HEK293 (cell line): ENCODE measurements around the gene OSBP2.
A peak's percentile ranks its signal among the peaks of the same experiment; 100 is the strongest.

ENCODE experiments used
- CTCF ChIA-PET: fragments of 350-600 bp; formaldehyde crosslinking; extraction: SDS; loops from one replicate; lab custom pipeline; 2021; ENCODE audit warnings: antibody characterized with exemption; lab: Yijun Ruan, JAX
- POLR2A ChIA-PET: fragments of 300-600 bp; formaldehyde crosslinking; extraction: SDS; loops from one replicate; lab custom pipeline; 2020; ENCODE audit warnings: antibody characterized with exemption, inconsistent platforms; lab: Yijun Ruan, JAX
- H3K27ac ChIP-seq: fragments of 200-500 bp; sonication (Bioruptor generic); 2 replicates; pipeline ENCODE4 v1.5.1; 2014; ENCODE audit warnings: low read depth, low read length, control low read depth, inconsistent platforms; ENCODE audit errors: extremely low read depth
- H3K36me3 ChIP-seq, 2 experiments: fragments of 200-500 bp in 1 of 2; sonication (Bioruptor generic) in 1 of 2; 1 replicate in 1 of 2; 2 replicates in 1 of 2; pipeline ENCODE4 v1.5.1; 2014 to 2017; ENCODE audit warnings: inconsistent platforms in 2 of 2, low read length in 2 of 2; ENCODE audit not compliant: control insufficient read depth in 2 of 2, insufficient read depth in 1 of 2
- H3K4me1 ChIP-seq: fragments of 200-500 bp; sonication (Bioruptor generic); 2 replicates; pipeline ENCODE4 v1.5.1; 2014; ENCODE audit warnings: mild to moderate bottlenecking, low read length, inconsistent platforms; ENCODE audit not compliant: control insufficient read depth, insufficient read depth
- H3K4me3 ChIP-seq: 2 replicates; pipeline ENCODE4 v1.5.1; 2011; ENCODE audit warnings: low read depth, mild to moderate bottlenecking, control low read depth, low read length, moderate library complexity
- H3K9me3 ChIP-seq: fragments of 200-500 bp; sonication (Bioruptor generic); 2 replicates; pipeline ENCODE4 v1.5.1; 2014; ENCODE audit warnings: low read depth, low read length, inconsistent platforms; ENCODE audit not compliant: control insufficient read depth, insufficient read depth
- BCL6B ChIP-seq: fragments of 450-650 bp; formaldehyde crosslinking; IDR thresholded peaks from 2 replicates; pipeline ENCODE4 v1.5.1; 2017; ENCODE audit warnings: missing biosample characterization, missing genetic modification characterization
- GFI1B ChIP-seq: fragments of 450-650 bp; formaldehyde crosslinking; IDR thresholded peaks from 2 replicates; pipeline ENCODE4 v1.5.1; 2016; ENCODE audit warnings: missing biosample characterization, missing genetic modification characterization
- GLI4 ChIP-seq: fragments of 450-650 bp; formaldehyde crosslinking; IDR thresholded peaks from 2 replicates; pipeline ENCODE4 v1.5.1; 2016; ENCODE audit warnings: missing biosample characterization, missing genetic modification characterization
- KLF16 ChIP-seq: fragments of 450-650 bp; formaldehyde crosslinking; IDR thresholded peaks from 2 replicates; pipeline ENCODE4 v1.5.1; 2017; ENCODE audit warnings: missing biosample characterization, missing genetic modification characterization
- PRDM10 ChIP-seq: fragments of 450-650 bp; formaldehyde crosslinking; IDR thresholded peaks from 2 replicates; pipeline ENCODE4 v1.5.1; 2016; ENCODE audit warnings: missing biosample characterization, missing genetic modification characterization
- SCRT1 ChIP-seq: fragments of 450-650 bp; formaldehyde crosslinking; IDR thresholded peaks from 2 replicates; pipeline ENCODE4 v1.5.1; 2016; ENCODE audit warnings: missing biosample characterization, missing genetic modification characterization, borderline replicate concordance
- SCRT2 ChIP-seq: fragments of 450-650 bp; formaldehyde crosslinking; IDR thresholded peaks from 2 replicates; pipeline ENCODE4 v1.5.1; 2016; ENCODE audit warnings: missing biosample characterization, missing genetic modification characterization
- ZBTB10 ChIP-seq: fragments of 450-650 bp; formaldehyde crosslinking; IDR thresholded peaks from 2 replicates; pipeline ENCODE4 v1.5.1; 2016; ENCODE audit warnings: missing biosample characterization, missing genetic modification characterization
- ZFP37 ChIP-seq: fragments of 450-650 bp; formaldehyde crosslinking; IDR thresholded peaks from 2 replicates; pipeline ENCODE4 v1.5.1; 2016; ENCODE audit warnings: missing biosample characterization, missing genetic modification characterization
- ZNF121 ChIP-seq: fragments of 450-650 bp; formaldehyde crosslinking; IDR thresholded peaks from 2 replicates; pipeline ENCODE4 v1.5.1; 2016; ENCODE audit warnings: missing biosample characterization, missing genetic modification characterization
- ZNF146 ChIP-seq: fragments of 450-650 bp; formaldehyde crosslinking; IDR thresholded peaks from 2 replicates; pipeline ENCODE4 v1.5.1; 2016; ENCODE audit warnings: missing biosample characterization, missing genetic modification characterization
- ZNF174 ChIP-seq: fragments of 450-650 bp; formaldehyde crosslinking; IDR thresholded peaks from 2 replicates; pipeline ENCODE4 v1.5.0; 2017; ENCODE audit warnings: missing biosample characterization, mild to moderate bottlenecking, missing genetic modification characterization
- ZNF211 ChIP-seq: fragments of 450-650 bp; formaldehyde crosslinking; IDR thresholded peaks from 2 replicates; pipeline ENCODE4 v1.5.1; 2016; ENCODE audit warnings: low read depth, missing biosample characterization, missing genetic modification characterization
- ZNF221 ChIP-seq: fragments of 450-650 bp; formaldehyde crosslinking; IDR thresholded peaks from 2 replicates; pipeline ENCODE4 v1.5.1; 2017; ENCODE audit warnings: missing biosample characterization, missing genetic modification characterization, borderline replicate concordance
- ZNF266 ChIP-seq: fragments of 450-650 bp; formaldehyde crosslinking; IDR thresholded peaks from 2 replicates; pipeline ENCODE4 v1.5.1; 2016; ENCODE audit warnings: missing biosample characterization, missing genetic modification characterization, low read depth
- ZNF398 ChIP-seq: fragments of 450-650 bp; formaldehyde crosslinking; IDR thresholded peaks from 2 replicates; pipeline ENCODE4 v1.5.1; 2017; ENCODE audit warnings: missing biosample characterization, missing genetic modification characterization
- ZNF501 ChIP-seq: fragments of 450-650 bp; formaldehyde crosslinking; IDR thresholded peaks from 2 replicates; pipeline ENCODE4 v1.5.1; 2016; ENCODE audit warnings: missing biosample characterization, missing genetic modification characterization
- ZNF660 ChIP-seq: fragments of 450-650 bp; IDR thresholded peaks from 2 replicates; pipeline ENCODE4 v1.5.1; 2018; ENCODE audit warnings: missing biosample characterization, mild to moderate bottlenecking, missing genetic modification characterization
- ZSCAN16 ChIP-seq: fragments of 450-650 bp; formaldehyde crosslinking; IDR thresholded peaks from 2 replicates; pipeline ENCODE4 v1.5.1; 2016; ENCODE audit warnings: missing biosample characterization, missing genetic modification characterization
- ZSCAN18 ChIP-seq: fragments of 450-650 bp; formaldehyde crosslinking; IDR thresholded peaks from 2 replicates; pipeline ENCODE4 v1.5.1; 2016; ENCODE audit warnings: missing biosample characterization, missing genetic modification characterization

OSBP2 gene

GRCh38 chr22:30689622-30690021 lies 5.1 kb upstream of the OSBP2 start:
- no peaks in the 10 kb centered on the region; the same call in 1 of the 2 replicates for H3K4me1 ChIP-seq
- no peaks in the 10 kb centered on the region for H3K36me3 ChIP-seq
- CTCF ChIA-PET = interaction anchor here (0.6 to 0.7 kb wide), 2 partner anchors 101 to 239 kb away, joined by 3 read pairs; no protein-coding TSS in a partner anchor
- no peak overlapping the region for H3K4me3 ChIP-seq
- no peaks in the 10 kb centered on the region for H3K9me3 ChIP-seq
- TF ChIP-seq SCRT1 = peak; percentile 69; the same call in 1 of the 2 replicates
- no peak for TF ChIP-seq ZNF211 (tag by site-specific recombination)
- peak; percentile 89 for TF ChIP-seq SCRT2 (tag by site-specific recombination)
- TF ChIP-seq, all 188 proteins: peak for 2
- H3K27ac ChIP-seq = no peak overlapping the region
- POLR2A ChIA-PET = no interaction called here

GRCh38 chr22:30691204-30691603 lies 3.5 kb upstream of the OSBP2 start:
- H3K4me3 ChIP-seq = no peak overlapping the region
- ChIA-PET POLR2A (no interaction called here), CTCF (interaction anchor here (0.7 to 4.4 kb wide), 2 partner anchors 57 to 229 kb away, joined by 3 to 20 read pairs; partner anchors contain the start of gene SLC35E4)
- no peaks in the 10 kb centered on the region for H3K36me3 ChIP-seq
- H3K27ac ChIP-seq = no peak overlapping the region
- peaks cover 4% of the 10 kb centered on the region; the same call in 1 of the 2 replicates for H3K4me1 ChIP-seq
- H3K9me3 ChIP-seq = no peaks in the 10 kb centered on the region
- 0 out of 2 replicates have a peak, but pooled peaks have one; percentile 18 for TF ChIP-seq ZNF660 (tag by site-specific recombination)
- no peak for TF ChIP-seq ZBTB10 (tag by site-specific recombination)
- no peak for TF ChIP-seq GLI4
- no peak for TF ChIP-seq ZNF221
- TF ChIP-seq, all 188 proteins: peak for 1

- CTCF ChIA-PET = interaction anchor here (1.3 to 4.4 kb wide), 2 partner anchors 10 to 60 kb away, joined by 3 to 20 read pairs; partner anchors contain the start of gene SLC35E4
- H3K9me3 ChIP-seq = no peaks in the 10 kb centered on the region
- peak overlapping the region; percentile 83; the same call in 1 of the 2 replicates for H3K27ac ChIP-seq
- H3K4me1 ChIP-seq = peaks cover 4% of the 10 kb centered on the region; the same call in 1 of the 2 replicates
- peak overlapping the region; percentile 73 for H3K4me3 ChIP-seq
- POLR2A ChIA-PET = interaction anchor here (0.6 to 2.6 kb wide), 4 partner anchors 9 to 59 kb away, joined by 3 to 11 read pairs (median 4); partner anchors contain the start of gene SLC35E4
- no peaks in the 10 kb centered on the region for H3K36me3 ChIP-seq
- TF ChIP-seq ZFP37 = no peak
- TF ChIP-seq GFI1B (tag by site-specific recombination) = no peak
- no peak for TF ChIP-seq ZNF501 (tag by site-specific recombination)
- no peak for TF ChIP-seq ZNF174 (tag by site-specific recombination)
- TF ChIP-seq ZSCAN16 (tag by site-specific recombination) = peak; percentile 52; the same call in 1 of the 2 replicates
- peak; percentile 54 for TF ChIP-seq ZNF398 (tag by site-specific recombination)
- peak; percentile 85 for TF ChIP-seq KLF16 (tag by site-specific recombination)
- TF ChIP-seq PRDM10 (tag by site-specific recombination) = peak; percentile 84
- TF ChIP-seq ZNF146 (tag by site-specific recombination) = no peak
- no peak for TF ChIP-seq ZNF266 (tag by site-specific recombination)
- no peak for TF ChIP-seq ZSCAN18 (tag by site-specific recombination)
- no peak for TF ChIP-seq BCL6B (tag by site-specific recombination)
- TF ChIP-seq ZNF121 = no peak
These were observed 469 bp upstream of the OSBP2 start for GRCh38 chr22:30694171-30694639.
